ENCODE measurements around the gene KCNH1.

Gene KCNH1

GRCh38 chr1:210857705-210858104 is 276.2 kb downstream of the KCNH1 start:
- TF ChIP-seq ZNF274 (IDR thresholded peaks at IDR 0.05; ENCODE audit: low read depth, low read length): no peak
- no peak overlapping the region for H3K4me3 ChIP-seq (ENCODE audit: low read length)

DNA sequence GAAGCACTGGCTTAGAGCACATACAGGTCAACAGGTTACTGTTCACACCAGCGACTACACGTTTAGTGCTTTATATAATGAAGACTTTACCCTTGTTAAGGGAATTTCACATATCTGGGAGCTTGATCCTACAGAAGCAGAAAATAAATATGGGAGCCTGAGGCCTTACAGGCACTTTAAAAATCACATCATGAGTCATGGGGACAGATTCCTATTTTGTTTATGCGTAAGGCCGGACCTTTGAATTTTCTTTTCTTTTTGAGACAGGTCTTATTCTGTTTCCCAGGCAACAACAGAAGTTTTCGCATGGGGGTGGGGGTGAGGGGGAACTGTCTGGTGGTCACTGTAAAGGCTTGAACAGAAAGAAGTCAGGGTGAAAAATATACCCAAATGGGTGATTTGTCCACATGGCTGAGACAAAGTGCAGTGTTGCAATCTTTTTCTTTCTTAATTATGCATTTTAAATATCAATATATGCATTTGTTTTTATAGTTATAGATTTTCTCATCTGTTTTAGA is 276.7 kb downstream of the KCNH1 start:
- TF ChIP-seq ZNF274 (IDR thresholded peaks at IDR 0.05; ENCODE audit: low read depth, low read length): no peak
- no peak overlapping the region for H3K4me3 ChIP-seq (ENCODE audit: low read length)

DNA sequence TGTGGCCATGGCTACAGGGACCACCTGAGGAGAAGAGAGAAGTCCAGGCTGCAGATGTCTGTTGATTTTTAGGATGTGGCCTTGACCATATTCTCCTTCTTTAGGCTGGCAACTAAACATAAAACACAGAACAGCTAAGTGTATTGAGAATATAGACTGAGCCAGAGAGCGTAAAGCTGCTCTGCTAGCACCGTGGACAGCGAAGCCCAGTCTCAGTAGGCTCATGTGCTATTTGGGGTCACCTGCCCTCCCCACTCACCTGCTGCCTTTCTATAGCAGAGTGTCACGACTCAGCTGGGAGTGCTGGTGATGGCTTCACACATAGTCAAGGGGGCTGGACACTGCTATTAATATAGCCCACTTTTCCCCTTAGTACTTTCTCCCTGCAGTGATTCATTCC is 278.5 kb downstream of the KCNH1 start:
- H3K4me3 ChIP-seq (ENCODE audit: low read length): no peak overlapping the region
- no peak for TF ChIP-seq ZNF274 (IDR thresholded peaks at IDR 0.05; ENCODE audit: low read depth, low read length)

GRCh38 chr1:210853276-210853675 is 280.7 kb downstream of the KCNH1 start:
- no peak for TF ChIP-seq ZNF274 (IDR thresholded peaks at IDR 0.05; ENCODE audit: low read depth, low read length)
- no peak overlapping the region for H3K4me3 ChIP-seq (ENCODE audit: low read length)

DNA sequence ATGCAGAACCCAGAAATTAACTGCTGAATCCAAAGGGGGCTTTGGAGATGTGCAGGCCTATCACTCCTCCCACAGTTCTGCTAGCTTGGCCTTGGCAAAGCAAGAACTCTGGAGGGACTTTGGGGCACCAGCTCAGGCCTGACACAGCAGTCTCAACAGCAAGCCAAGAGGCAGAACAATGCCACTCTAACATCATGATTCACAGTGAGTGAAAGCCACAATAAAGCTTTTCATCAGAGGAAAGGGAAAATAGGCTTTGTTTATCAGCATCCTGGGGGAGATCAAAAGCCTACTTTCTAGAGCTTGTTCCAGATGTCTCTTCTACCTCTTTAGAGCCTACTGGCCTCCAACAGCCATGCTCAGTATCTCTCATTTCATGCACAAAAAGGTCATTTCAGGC is 283.4 kb downstream of the KCNH1 start:
- no peak overlapping the region for H3K4me3 ChIP-seq (ENCODE audit: low read length)
- TF ChIP-seq ZNF274 (IDR thresholded peaks at IDR 0.05; ENCODE audit: low read depth, low read length): no peak

DNA sequence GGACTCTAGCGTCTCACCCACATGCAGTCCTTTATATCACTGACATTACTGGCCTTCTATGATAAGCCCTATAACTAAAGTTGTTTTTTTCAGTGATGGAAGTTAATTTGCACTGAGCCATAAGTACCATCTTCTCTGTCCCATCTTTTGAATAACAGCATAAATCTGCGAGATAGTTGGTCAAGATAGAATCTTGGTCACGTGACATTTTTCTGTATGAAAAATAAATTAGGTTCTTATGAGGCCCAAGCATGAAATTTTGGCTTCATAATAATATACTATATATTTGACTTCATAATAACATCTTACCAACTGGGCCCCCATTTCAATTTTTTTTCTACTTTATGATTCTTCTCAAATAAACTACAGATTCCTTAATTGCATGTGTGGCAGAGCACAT is 285.5 kb downstream of the KCNH1 start:
- H3K4me3 ChIP-seq (ENCODE audit: low read length): no peak overlapping the region
- TF ChIP-seq ZNF274 (IDR thresholded peaks at IDR 0.05; ENCODE audit: low read depth, low read length): no peak

GRCh38 chr1:210841926-210842625 is 291.9 kb downstream of the KCNH1 start:
- no peak overlapping the region for H3K4me3 ChIP-seq (ENCODE audit: low read length)
- TF ChIP-seq ZNF274 (IDR thresholded peaks at IDR 0.05; ENCODE audit: low read depth, low read length): no peak

- TF ChIP-seq ZNF274 (IDR thresholded peaks at IDR 0.05; ENCODE audit: low read depth, low read length): no peak
- H3K4me3 ChIP-seq (ENCODE audit: low read length): no peak overlapping the region
These were observed 303.6 kb downstream of the KCNH1 start for GRCh38 chr1:210830034-210831028.

DNA sequence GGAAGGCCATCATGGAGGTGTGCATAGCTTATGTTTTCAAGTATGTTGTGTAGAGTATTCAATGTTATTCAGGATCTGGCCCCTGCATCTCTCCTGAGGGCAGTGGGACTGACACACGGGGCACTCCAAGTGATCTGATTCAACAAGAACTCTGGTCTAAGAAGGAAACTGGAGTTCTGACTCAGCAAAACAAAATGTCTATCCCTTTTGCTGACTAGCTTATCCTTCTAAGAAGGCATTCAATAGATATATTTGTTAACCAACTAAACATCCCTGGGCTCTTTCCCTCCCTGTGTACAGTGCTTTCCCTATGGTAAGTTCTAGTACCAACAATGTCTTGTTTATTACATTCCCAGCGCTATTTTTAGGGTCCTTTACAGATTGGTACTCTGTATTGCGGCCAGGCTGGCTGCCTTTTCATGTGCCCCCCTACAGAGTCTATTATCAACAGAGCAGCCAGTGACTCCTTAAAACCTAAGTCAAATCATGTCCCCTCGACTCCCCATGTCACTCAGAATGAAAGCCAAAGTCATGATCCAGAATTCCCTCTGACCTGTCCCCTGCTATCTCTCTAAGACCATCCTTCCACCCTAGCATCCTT is 304.9 kb downstream of the KCNH1 start:
- no peak for TF ChIP-seq ZNF274 (IDR thresholded peaks at IDR 0.05; ENCODE audit: low read depth, low read length)
- H3K4me3 ChIP-seq (ENCODE audit: low read length): no peak overlapping the region

- TF ChIP-seq ZNF274 (IDR thresholded peaks at IDR 0.05; ENCODE audit: low read depth, low read length): no peak
- H3K4me3 ChIP-seq (ENCODE audit: low read length): no peak overlapping the region
These were observed 306.5 kb downstream of the KCNH1 start for GRCh38 chr1:210827481-210827880.

- TF ChIP-seq ZNF274 (IDR thresholded peaks at IDR 0.05; ENCODE audit: low read depth, low read length): no peak
- H3K4me3 ChIP-seq (ENCODE audit: low read length): no peak overlapping the region
These were observed 307.3 kb downstream of the KCNH1 start for GRCh38 chr1:210826686-210827085.

DNA sequence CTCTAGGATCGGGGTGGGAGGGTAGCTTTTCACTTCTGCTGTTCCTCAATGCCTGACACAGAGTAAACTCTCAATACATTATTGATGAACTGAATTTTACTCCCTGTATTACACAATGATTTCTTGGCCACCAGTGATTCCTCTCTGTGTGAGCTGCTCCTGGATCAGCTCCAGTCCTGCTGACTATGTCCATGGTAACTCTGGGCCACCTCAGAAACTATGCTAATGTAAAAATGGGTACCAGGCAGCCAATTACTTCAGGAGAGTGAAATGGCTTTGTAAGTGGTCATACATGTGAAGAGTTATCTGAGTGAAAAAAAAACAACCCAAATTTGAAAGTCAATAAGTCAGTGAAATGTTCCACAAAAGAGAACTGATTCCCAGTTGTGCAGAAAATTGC is 311.0 kb downstream of the KCNH1 start:
- H3K4me3 ChIP-seq (ENCODE audit: low read length): no peak overlapping the region
- TF ChIP-seq ZNF274 (IDR thresholded peaks at IDR 0.05; ENCODE audit: low read depth, low read length): no peak

- TF ChIP-seq ZNF274 (IDR thresholded peaks at IDR 0.05; ENCODE audit: low read depth, low read length): no peak
- no peak overlapping the region for H3K4me3 ChIP-seq (ENCODE audit: low read length)
These were observed 311.7 kb downstream of the KCNH1 start for GRCh38 chr1:210822241-210822640.

GRCh38 chr1:210821615-210822014 is 312.3 kb downstream of the KCNH1 start:
- no peak overlapping the region for H3K4me3 ChIP-seq (ENCODE audit: low read length)
- TF ChIP-seq ZNF274 (IDR thresholded peaks at IDR 0.05; ENCODE audit: low read depth, low read length): no peak
